ENCODE data around the gene ROM1. TPM values are rescaled to one million over a fixed set of nuclear protein-coding genes. Genes with fewer than 3 reads are reported as not detected.

ROM1 gene
- total and polyA plus RNA-seq, 2 experiments from 2014 or later: 0.24 to 0.65 TPM

DNA sequence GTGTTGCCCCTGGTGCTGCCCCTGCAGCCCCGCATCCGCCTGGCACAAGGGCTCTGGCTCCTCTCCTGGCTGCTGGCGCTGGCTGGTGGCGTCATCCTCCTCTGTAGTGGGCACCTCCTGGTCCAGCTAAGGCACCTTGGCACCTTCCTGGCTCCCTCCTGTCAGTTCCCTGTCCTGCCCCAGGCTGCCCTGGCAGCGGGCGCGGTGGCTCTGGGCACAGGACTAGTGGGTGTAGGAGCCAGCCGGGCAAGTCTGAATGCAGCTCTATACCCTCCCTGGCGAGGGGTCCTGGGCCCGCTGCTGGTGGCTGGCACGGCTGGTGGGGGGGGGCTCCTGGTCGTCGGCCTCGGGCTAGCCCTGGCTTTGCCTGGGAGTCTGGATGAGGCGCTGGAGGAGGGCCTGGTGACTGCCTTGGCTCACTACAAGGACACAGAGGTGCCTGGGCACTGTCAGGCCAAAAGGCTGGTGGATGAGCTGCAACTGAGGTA, 278 bp downstream of the ROM1 start (continued):
- TF ChIP-seq ZNF114 (CRISPR knock-in tag; IDR thresholded peaks at IDR 0.05): no peak
- TF ChIP-seq, protein P1, sequence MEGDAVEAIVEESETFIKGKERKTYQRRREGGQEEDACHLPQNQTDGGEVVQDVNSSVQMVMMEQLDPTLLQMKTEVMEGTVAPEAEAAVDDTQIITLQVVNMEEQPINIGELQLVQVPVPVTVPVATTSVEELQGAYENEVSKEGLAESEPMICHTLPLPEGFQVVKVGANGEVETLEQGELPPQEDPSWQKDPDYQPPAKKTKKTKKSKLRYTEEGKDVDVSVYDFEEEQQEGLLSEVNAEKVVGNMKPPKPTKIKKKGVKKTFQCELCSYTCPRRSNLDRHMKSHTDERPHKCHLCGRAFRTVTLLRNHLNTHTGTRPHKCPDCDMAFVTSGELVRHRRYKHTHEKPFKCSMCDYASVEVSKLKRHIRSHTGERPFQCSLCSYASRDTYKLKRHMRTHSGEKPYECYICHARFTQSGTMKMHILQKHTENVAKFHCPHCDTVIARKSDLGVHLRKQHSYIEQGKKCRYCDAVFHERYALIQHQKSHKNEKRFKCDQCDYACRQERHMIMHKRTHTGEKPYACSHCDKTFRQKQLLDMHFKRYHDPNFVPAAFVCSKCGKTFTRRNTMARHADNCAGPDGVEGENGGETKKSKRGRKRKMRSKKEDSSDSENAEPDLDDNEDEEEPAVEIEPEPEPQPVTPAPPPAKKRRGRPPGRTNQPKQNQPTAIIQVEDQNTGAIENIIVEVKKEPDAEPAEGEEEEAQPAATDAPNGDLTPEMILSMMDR (conservative IDR thresholded peaks at IDR 0.05; ENCODE audit: low read depth in 2 of 2): no peak
- no peak for TF ChIP-seq NANOG (IDR thresholded peaks at IDR 0.05; ENCODE audit: borderline replicate concordance)
- TF ChIP-seq POLR2AphosphoS5 (IDR thresholded peaks at IDR 0.05; ENCODE audit: low read depth): no peak
- TF ChIP-seq, protein P2, sequence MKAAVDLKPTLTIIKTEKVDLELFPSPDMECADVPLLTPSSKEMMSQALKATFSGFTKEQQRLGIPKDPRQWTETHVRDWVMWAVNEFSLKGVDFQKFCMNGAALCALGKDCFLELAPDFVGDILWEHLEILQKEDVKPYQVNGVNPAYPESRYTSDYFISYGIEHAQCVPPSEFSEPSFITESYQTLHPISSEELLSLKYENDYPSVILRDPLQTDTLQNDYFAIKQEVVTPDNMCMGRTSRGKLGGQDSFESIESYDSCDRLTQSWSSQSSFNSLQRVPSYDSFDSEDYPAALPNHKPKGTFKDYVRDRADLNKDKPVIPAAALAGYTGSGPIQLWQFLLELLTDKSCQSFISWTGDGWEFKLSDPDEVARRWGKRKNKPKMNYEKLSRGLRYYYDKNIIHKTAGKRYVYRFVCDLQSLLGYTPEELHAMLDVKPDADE (IDR thresholded peaks at IDR 0.05): no peak
- no peak for TF ChIP-seq JUNB (IDR thresholded peaks at IDR 0.05; ENCODE audit: unreplicated experiment)
- TF ChIP-seq ZNF331 (CRISPR knock-in tag; IDR thresholded peaks at IDR 0.05; ENCODE audit: low read depth): no peak
- no peak for TF ChIP-seq EZH2 (IDR thresholded peaks at IDR 0.05; ENCODE audit: low read depth, unreplicated experiment)
- TF ChIP-seq, protein P3, sequence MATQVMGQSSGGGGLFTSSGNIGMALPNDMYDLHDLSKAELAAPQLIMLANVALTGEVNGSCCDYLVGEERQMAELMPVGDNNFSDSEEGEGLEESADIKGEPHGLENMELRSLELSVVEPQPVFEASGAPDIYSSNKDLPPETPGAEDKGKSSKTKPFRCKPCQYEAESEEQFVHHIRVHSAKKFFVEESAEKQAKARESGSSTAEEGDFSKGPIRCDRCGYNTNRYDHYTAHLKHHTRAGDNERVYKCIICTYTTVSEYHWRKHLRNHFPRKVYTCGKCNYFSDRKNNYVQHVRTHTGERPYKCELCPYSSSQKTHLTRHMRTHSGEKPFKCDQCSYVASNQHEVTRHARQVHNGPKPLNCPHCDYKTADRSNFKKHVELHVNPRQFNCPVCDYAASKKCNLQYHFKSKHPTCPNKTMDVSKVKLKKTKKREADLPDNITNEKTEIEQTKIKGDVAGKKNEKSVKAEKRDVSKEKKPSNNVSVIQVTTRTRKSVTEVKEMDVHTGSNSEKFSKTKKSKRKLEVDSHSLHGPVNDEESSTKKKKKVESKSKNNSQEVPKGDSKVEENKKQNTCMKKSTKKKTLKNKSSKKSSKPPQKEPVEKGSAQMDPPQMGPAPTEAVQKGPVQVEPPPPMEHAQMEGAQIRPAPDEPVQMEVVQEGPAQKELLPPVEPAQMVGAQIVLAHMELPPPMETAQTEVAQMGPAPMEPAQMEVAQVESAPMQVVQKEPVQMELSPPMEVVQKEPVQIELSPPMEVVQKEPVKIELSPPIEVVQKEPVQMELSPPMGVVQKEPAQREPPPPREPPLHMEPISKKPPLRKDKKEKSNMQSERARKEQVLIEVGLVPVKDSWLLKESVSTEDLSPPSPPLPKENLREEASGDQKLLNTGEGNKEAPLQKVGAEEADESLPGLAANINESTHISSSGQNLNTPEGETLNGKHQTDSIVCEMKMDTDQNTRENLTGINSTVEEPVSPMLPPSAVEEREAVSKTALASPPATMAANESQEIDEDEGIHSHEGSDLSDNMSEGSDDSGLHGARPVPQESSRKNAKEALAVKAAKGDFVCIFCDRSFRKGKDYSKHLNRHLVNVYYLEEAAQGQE (IDR thresholded peaks at IDR 0.05; ENCODE audit: unreplicated experiment): no peak
- no peak for TF ChIP-seq STAT1 (IDR thresholded peaks at IDR 0.05; ENCODE audit: unreplicated experiment)
- TF ChIP-seq CREB1 (CRISPR knock-in tag; IDR thresholded peaks at IDR 0.05; ENCODE audit: low read depth): no peak

DNA sequence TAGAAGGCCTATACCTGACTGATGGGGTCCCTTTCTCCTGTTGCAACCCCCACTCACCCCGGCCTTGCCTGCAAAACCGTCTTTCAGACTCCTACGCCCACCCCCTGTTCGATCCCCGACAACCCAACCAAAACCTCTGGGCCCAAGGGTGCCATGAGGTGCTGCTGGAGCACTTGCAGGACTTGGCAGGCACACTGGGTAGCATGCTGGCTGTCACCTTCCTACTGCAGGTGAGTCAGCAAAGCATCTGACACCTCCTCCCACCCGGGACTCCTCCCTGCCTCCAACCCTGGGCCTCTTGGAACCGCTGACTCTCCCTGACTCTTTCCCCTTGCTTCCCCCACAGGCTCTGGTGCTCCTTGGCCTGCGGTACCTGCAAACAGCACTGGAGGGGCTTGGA, 1.2 kb downstream of the ROM1 start:
- Mint-ChIP-seq H3K27me3 (ENCODE audit: insufficient read depth, low read depth, poor library complexity) (peaks cover 25% of the 10 kb centered on the region), H3K4me3 (no peak overlapping the region; the same call in 2 of the 3 replicates), H3K9me3 (peaks cover 4% of the 10 kb centered on the region; the same call in 2 of the 3 replicates), H3K36me3 (ENCODE audit: low read depth) (peaks cover 16% of the 10 kb centered on the region), H3K4me1 (peaks cover 32% of the 10 kb centered on the region), H3K27ac (peak overlapping the region; percentile 81)
- H3K36me3 ChIP-seq (ENCODE audit: insufficient read depth): no peaks in the 10 kb centered on the region
- DNase-seq (ENCODE audit: low spot score): no peak
- no peak overlapping the region; the same call in 1 of the 2 replicates for H3K27ac ChIP-seq (ENCODE audit: low read depth)
- no peak for ATAC-seq
- no peak overlapping the region for H3K4me2 ChIP-seq
- peaks cover 8% of the 10 kb centered on the region; the same call in 1 of the 2 replicates for H3K4me1 ChIP-seq (ENCODE audit: insufficient read depth)
- no peak overlapping the region for H3K4me3 ChIP-seq
- H3F3A ChIP-seq (replicated peaks; ENCODE audit: low read depth): peaks cover 16% of the 10 kb centered on the region; the same call in 1 of the 2 replicates
- H3K9me2 ChIP-seq (ENCODE audit: insufficient read depth): no peaks in the 10 kb centered on the region
- H4K20me1 ChIP-seq (replicated peaks; ENCODE audit: insufficient read depth): no peaks in the 10 kb centered on the region
- H2AFZ ChIP-seq: no peak overlapping the region
- H3K27me3 ChIP-seq (ENCODE audit: insufficient read depth): peaks cover 11% of the 10 kb centered on the region; the same call in 1 of the 2 replicates
- H3K79me2 ChIP-seq (replicated peaks; ENCODE audit: insufficient read depth): no peaks in the 10 kb centered on the region
- TF ChIP-seq JUNB (IDR thresholded peaks at IDR 0.05; ENCODE audit: unreplicated experiment) (no peak), EZH2 (IDR thresholded peaks at IDR 0.05; ENCODE audit: low read depth, unreplicated experiment) (no peak), EZH2phosphoT487 (IDR thresholded peaks at IDR 0.05; ENCODE audit: unreplicated experiment) (no peak), CREB1 (CRISPR knock-in tag; IDR thresholded peaks at IDR 0.05; ENCODE audit: low read depth) (no peak), ZNF114 (CRISPR knock-in tag; IDR thresholded peaks at IDR 0.05) (no peak), STAT1 (IDR thresholded peaks at IDR 0.05; ENCODE audit: unreplicated experiment) (no peak), ZNF331 (CRISPR knock-in tag; IDR thresholded peaks at IDR 0.05; ENCODE audit: low read depth) (no peak), NANOG (IDR thresholded peaks at IDR 0.05; ENCODE audit: borderline replicate concordance) (no peak)
- TF ChIP-seq, protein P1 (conservative IDR thresholded peaks at IDR 0.05; ENCODE audit: low read depth in 2 of 2): no peak
- TF ChIP-seq, protein P3 (IDR thresholded peaks at IDR 0.05; ENCODE audit: unreplicated experiment): no peak
- TF ChIP-seq, protein P2 (IDR thresholded peaks at IDR 0.05): no peak

All from GM23338 (cell line).